ENCODE results near the gene PON2. TPM values are rescaled to one million over a fixed set of nuclear protein-coding genes. Genes with fewer than 3 reads are reported as not detected.

Gene PON2
- total RNA-seq, 6 donors from 2014 or later = 128 to 476 (median 197) TPM

DNA sequence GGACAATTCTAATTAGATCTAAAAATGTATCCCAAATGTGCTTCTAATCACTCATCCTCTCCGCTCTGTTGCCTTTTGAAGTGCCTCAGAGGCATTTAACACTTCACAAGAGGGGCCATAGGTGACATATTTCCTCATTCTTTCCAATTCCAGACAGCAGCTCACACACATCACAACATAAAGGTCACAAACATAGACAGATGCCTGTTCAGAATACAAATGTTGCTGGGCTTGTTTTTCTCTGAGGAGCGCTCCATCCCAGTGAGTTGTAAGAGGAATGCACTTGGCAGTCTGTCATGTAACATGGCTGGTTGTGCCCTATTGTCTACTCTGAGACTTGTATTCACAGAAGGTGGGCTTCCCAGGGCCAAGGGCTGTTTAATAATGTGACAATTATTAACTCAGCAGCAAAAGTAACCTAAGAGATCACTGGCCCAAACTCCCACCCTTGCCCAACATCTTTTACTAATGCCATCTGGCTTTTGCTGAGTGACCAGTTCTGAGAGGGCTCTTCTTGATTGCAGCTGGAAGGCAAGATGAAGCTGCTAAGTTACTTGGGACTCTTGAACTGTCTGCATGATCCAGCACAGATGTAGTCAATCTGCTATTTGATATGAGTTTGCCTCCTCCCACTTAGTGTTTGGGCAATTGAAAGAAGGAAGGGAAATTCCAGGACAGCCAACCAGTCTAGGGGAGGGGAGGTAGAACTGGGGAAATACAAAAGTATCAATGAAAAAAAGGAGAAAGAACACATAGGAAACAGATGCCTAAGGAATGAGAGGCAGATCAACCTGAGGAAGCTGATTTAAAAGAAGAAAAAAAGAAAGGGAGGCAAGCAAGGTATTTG lies 13.6 kb downstream of the PON2 start:
- 57 to 58% methylated on average over 2 of the region's 2 CpGs for WGBS, 2 donors
- Histone ChIP-seq H3K4me3 (no peak overlapping the region), H3K27me3 (no peaks in the 10 kb centered on the region), H3K27ac (peak overlapping the region in 3 of 4 donors; percentile 17 to 42 (median 19)), H3K9me3 (no peaks in the 10 kb centered on the region), H3K36me3 (peaks cover 0 to 24% (median 2%) of the 10 kb centered on the region in 4 donors), H3K4me1 (peaks cover 14 to 31% (median 21%) of the 10 kb centered on the region in 4 donors)
- no peak for TF ChIP-seq POLR2A (IDR thresholded peaks at IDR 0.05)
- ATAC-seq (ENCODE audit: low FRiP score in 2 of 2) (peak; percentile 16 to 52), DNase-seq (no peak)

DNA sequence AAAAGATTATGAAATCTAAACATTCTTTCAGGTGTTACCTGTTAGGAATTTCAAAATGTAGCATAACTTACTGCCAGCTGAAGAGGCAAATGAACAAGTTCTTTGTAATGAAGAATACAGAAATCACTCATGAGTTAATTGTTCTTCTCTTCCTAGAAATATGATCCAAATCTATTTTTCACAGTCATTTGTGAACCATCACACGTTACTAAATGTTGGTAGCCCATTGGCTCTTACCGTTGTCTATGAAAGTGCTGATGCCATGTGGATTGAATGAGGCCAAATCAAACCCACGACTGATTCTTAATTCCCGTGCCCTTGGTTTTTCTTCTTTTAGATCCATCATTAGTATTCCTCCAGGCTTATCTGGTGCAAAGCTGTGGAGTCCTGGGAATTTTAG lies 22.8 kb downstream of the PON2 start:
- DNase-seq = no peak
- H3K4me1 ChIP-seq = no peaks in the 10 kb centered on the region
- H3K4me3 ChIP-seq = no peak overlapping the region
- no peaks in the 10 kb centered on the region for H3K9me3 ChIP-seq
- H3K27ac ChIP-seq = no peak overlapping the region
- H3K36me3 ChIP-seq = peaks cover 8 to 90% (median 17%) of the 10 kb centered on the region in 4 donors
- no peak for ATAC-seq (ENCODE audit: low FRiP score in 2 of 2)
- 89 to 93% methylated on average over 4 of the region's 4 CpGs for WGBS, 2 donors
- TF ChIP-seq POLR2AphosphoS5 (IDR thresholded peaks at IDR 0.05) (no peak), EP300 (IDR thresholded peaks at IDR 0.05) (no peak), POLR2A (IDR thresholded peaks at IDR 0.05) (no peak)
- TF ChIP-seq, protein P1, sequence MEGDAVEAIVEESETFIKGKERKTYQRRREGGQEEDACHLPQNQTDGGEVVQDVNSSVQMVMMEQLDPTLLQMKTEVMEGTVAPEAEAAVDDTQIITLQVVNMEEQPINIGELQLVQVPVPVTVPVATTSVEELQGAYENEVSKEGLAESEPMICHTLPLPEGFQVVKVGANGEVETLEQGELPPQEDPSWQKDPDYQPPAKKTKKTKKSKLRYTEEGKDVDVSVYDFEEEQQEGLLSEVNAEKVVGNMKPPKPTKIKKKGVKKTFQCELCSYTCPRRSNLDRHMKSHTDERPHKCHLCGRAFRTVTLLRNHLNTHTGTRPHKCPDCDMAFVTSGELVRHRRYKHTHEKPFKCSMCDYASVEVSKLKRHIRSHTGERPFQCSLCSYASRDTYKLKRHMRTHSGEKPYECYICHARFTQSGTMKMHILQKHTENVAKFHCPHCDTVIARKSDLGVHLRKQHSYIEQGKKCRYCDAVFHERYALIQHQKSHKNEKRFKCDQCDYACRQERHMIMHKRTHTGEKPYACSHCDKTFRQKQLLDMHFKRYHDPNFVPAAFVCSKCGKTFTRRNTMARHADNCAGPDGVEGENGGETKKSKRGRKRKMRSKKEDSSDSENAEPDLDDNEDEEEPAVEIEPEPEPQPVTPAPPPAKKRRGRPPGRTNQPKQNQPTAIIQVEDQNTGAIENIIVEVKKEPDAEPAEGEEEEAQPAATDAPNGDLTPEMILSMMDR (IDR thresholded peaks at IDR 0.05) = no peak
- no peaks in the 10 kb centered on the region for H3K27me3 ChIP-seq

DNA sequence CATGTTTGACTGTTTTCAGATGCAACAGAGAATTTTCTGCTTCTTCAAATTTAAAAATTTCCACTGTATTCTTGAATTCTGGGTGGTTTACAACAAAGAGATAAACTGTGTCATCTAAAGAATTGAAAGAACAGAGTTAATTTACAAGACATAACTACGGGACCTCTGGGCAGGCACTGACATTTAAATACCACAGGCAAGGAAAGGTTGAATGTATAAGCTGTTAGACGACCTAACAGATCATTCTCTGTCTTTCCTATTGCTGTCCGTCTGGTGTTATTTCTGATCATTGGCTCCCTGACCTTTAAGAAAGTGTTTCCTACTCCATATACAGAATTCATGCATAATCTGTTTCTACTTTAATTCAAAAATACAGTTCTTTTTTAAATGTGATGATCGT lies 23.2 kb downstream of the PON2 start:
- Histone ChIP-seq H3K4me3 (no peak overlapping the region), H3K27me3 (no peaks in the 10 kb centered on the region), H3K9me3 (no peaks in the 10 kb centered on the region), H3K36me3 (peaks cover 8 to 91% (median 17%) of the 10 kb centered on the region in 4 donors), H3K27ac (no peak overlapping the region), H3K4me1 (no peaks in the 10 kb centered on the region)
- 81 to 85% methylated on average over 4 of the region's 4 CpGs for WGBS, 2 donors
- DNase-seq (no peak), ATAC-seq (ENCODE audit: low FRiP score in 2 of 2) (no peak)
- TF ChIP-seq, protein P1 (IDR thresholded peaks at IDR 0.05) = no peak
- TF ChIP-seq POLR2AphosphoS5 (IDR thresholded peaks at IDR 0.05) = no peak
- no peak for TF ChIP-seq EP300 (IDR thresholded peaks at IDR 0.05)
- TF ChIP-seq POLR2A (IDR thresholded peaks at IDR 0.05) = no peak

DNA sequence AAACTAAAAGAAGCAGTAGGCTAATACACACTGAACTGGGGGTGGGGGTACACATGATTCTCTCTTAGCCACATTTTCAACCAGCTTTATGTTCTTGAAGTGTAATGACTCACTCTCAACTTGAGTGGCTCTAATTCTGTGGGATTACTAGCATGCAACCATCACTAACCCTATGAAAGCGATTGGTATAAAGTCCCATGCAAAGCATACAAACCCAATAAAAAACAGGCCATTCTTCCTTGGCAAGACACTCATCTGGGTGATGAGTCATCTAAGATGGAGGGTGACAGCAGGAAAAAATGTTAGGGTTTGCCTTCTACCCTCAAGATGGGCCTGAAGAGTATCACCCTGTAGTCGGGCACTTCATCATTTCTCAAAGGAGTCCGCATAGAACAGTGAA lies 23.8 kb downstream of the PON2 start:
- Histone ChIP-seq H3K27ac (no peak overlapping the region), H3K36me3 (peaks cover 8 to 93% (median 19%) of the 10 kb centered on the region in 4 donors), H3K27me3 (no peaks in the 10 kb centered on the region), H3K4me3 (no peak overlapping the region), H3K9me3 (no peaks in the 10 kb centered on the region), H3K4me1 (no peaks in the 10 kb centered on the region)
- ATAC-seq (ENCODE audit: low FRiP score in 2 of 2) (no peak), DNase-seq (no peak)
- 95 to 96% methylated on average over 3 of the region's 3 CpGs for WGBS, 2 donors
- TF ChIP-seq, protein P1 (IDR thresholded peaks at IDR 0.05) = no peak
- TF ChIP-seq EP300 (IDR thresholded peaks at IDR 0.05) (no peak), POLR2A (IDR thresholded peaks at IDR 0.05) (no peak), POLR2AphosphoS5 (IDR thresholded peaks at IDR 0.05) (no peak)

DNA sequence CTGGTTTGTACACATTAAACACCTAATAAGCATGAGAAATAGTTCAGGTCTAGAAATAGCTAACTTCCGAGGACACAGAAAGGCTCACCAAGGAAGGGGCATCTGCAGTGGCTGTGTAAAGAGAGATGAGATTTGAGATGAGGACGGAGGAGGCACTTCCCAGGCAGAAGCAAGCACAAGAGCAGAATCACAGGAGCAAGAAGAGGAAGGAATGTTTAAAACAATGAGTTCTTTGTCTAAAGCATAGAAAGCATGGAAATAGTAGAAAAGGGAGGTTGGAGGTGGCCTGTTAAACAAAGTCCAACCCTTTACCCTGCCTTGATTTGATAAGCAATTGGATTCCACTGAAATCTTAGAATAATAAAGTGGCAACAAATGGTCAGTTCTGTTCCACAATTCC lies 27.1 kb downstream of the PON2 start:
- Histone ChIP-seq H3K9me3 (no peaks in the 10 kb centered on the region), H3K36me3 (peaks cover 8 to 92% (median 25%) of the 10 kb centered on the region in 4 donors), H3K27ac (no peak overlapping the region), H3K4me3 (no peak overlapping the region), H3K27me3 (no peaks in the 10 kb centered on the region), H3K4me1 (peaks cover 0 to 14% (median 0%) of the 10 kb centered on the region in 4 donors)
- WGBS, 2 donors = 75 to 83% methylated on average over 2 of the region's 2 CpGs
- ATAC-seq (ENCODE audit: low FRiP score in 2 of 2) (no peak), DNase-seq (no peak)
- TF ChIP-seq, protein P1 (IDR thresholded peaks at IDR 0.05) = no peak
- TF ChIP-seq EP300 (IDR thresholded peaks at IDR 0.05) (no peak), POLR2A (IDR thresholded peaks at IDR 0.05) (no peak), POLR2AphosphoS5 (IDR thresholded peaks at IDR 0.05) (no peak)

Measured in upper lobe of left lung (tissue), 6 donors.